GM12865 (cell line): Measurements from ENCODE around the gene ANO4.

ENCODE experiments used
- DNase-seq: peaks from one replicate; pipeline ENCODE4 v3.0.0; 2010; ENCODE audit warnings: low read depth
- H3K4me3 ChIP-seq: 2 replicates; pipeline ENCODE4 v1.5.1; 2011; ENCODE audit warnings: mild to moderate bottlenecking, low read depth, low read length, control low read depth
- CTCF ChIP-seq: IDR thresholded peaks from 2 replicates; pipeline ENCODE4 v1.5.1; 2011; ENCODE audit warnings: low read length, control low read depth, low read depth, inconsistent platforms; ENCODE audit not compliant: insufficient read depth; ENCODE audit errors: missing control alignments

ANO4 gene

GRCh38 chr12:100830003-100830795 lies 35.6 kb downstream of the ANO4 start:
- TF ChIP-seq CTCF: no peak
- H3K4me3 ChIP-seq: no peak overlapping the region
- DNase-seq: no peak

GRCh38 chr12:100833282-100833681 lies 38.7 kb downstream of the ANO4 start:
- no peak for DNase-seq
- TF ChIP-seq CTCF: no peak
- H3K4me3 ChIP-seq: no peak overlapping the region

GRCh38 chr12:100840748-100841147 lies 46.2 kb downstream of the ANO4 start:
- no peak for DNase-seq
- no peak overlapping the region for H3K4me3 ChIP-seq
- TF ChIP-seq CTCF: no peak

- DNase-seq: no peak
- TF ChIP-seq CTCF: no peak
- no peak overlapping the region for H3K4me3 ChIP-seq
These were observed 47.6 kb downstream of the ANO4 start for GRCh38 chr12:100842156-100842555.

- no peak for DNase-seq
- no peak for TF ChIP-seq CTCF
These were observed 48.5 kb downstream of the ANO4 start for GRCh38 chr12:100843061-100843460.

GRCh38 chr12:100845095-100845494 lies 50.5 kb downstream of the ANO4 start:
- TF ChIP-seq CTCF: no peak
- peak; percentile 1 for DNase-seq
- no peak overlapping the region for H3K4me3 ChIP-seq

More at GRCh38 chr12:100843061-100843460, 48.5 kb downstream of the ANO4 start:
- H3K4me3 ChIP-seq: no peak overlapping the region

- H3K4me3 ChIP-seq: no peak overlapping the region
- DNase-seq: no peak
- TF ChIP-seq CTCF: no peak
These were observed 57.1 kb downstream of the ANO4 start for GRCh38 chr12:100851637-100852036.
